GM12878 (cell line): ENCODE results near the gene PSAPL1. TPM values are rescaled to one million over a fixed set of nuclear protein-coding genes. Genes with fewer than 3 reads are reported as not detected.

Experiments
- ATF3 ChIP-seq: IDR thresholded peaks from 2 replicates; pipeline ENCODE4 v1.6.1; 2011; ENCODE audit warnings: low read depth, mild to moderate bottlenecking, low read length, moderate library complexity, borderline replicate concordance; ENCODE audit errors: extremely low read depth
- CHD4 ChIP-seq: fragments of 200-600 bp; sonication (generic); IDR thresholded peaks from 2 replicates; pipeline ENCODE4 v1.6.1; 2016; ENCODE audit warnings: mild to moderate bottlenecking
- KLF5 ChIP-seq: fragments of 450-650 bp; IDR thresholded peaks from 2 replicates; pipeline ENCODE4 v1.6.1; 2014; ENCODE audit warnings: mild to moderate bottlenecking; ENCODE audit not compliant: partially characterized antibody
- NR2F1 ChIP-seq: fragments of 450-650 bp; conservative IDR thresholded peaks from 2 replicates; pipeline ENCODE4 v1.6.1; 2017; ENCODE audit warnings: mild to moderate bottlenecking
- SREBF1 ChIP-seq: IDR thresholded peaks from 2 replicates; pipeline ENCODE4 v1.6.1; 2012; ENCODE audit warnings: mild to moderate bottlenecking, low read length
- TBL1XR1 ChIP-seq: IDR thresholded peaks from 2 replicates; pipeline ENCODE4 v1.6.1; 2012; ENCODE audit warnings: low read depth, low read length, improper control_type of control experiment
- ZSCAN29 ChIP-seq: fragments of 450-650 bp; IDR thresholded peaks from 2 replicates; pipeline ENCODE4 v1.6.1; 2017; ENCODE audit warnings: mild to moderate bottlenecking, moderate library complexity
- polyA plus RNA-seq, 11 experiments: library from polyadenylated mRNA; depleted of rRNA in 4 of 11; unstranded in 6 of 11; stranded (reverse) in 5 of 11; fragments of >200 nt; fragmentation: Nextera tagmentation in 4 of 11; fragmentation: Illumina TruSeq in 1 of 11; extraction: Ambion mirVana in 4 of 11; extraction: Trizol in 1 of 11; gene quantifications; 1 replicate in 1 of 11; 2 replicates in 10 of 11; pipeline versions ENCODE4 v1.2.1 to v1.2.3, GENCODE V29; 2011 to 2016; ENCODE audit warnings: inconsistent platforms in 2 of 11, missing spikeins in 2 of 11, low read depth in 1 of 11
- total RNA-seq, 4 experiments: library from RNA; depleted of rRNA in 3 of 4; stranded (reverse); fragments of >200 nt in 3 of 4; fragmentation: Illumina TruSeq in 1 of 4; extraction: Trizol in 1 of 4; gene quantifications; 2 replicates each; pipeline versions ENCODE4 v1.2.1 to v1.2.3, GENCODE V29; 2013 to 2021
- TF ChIP-seq, protein P1 (sequence below): fragments of 450-650 bp; formaldehyde crosslinking; IDR thresholded peaks from 2 replicates; pipeline ENCODE4 v1.5.0; 2022; ENCODE audit warnings: mild to moderate bottlenecking, missing genetic modification characterization

PSAPL1 gene
- total and polyA plus RNA-seq, 10 of the 15 experiments (the other 5 are each of a cell fraction or from before 2014, with no cell fraction given): not detected

DNA sequence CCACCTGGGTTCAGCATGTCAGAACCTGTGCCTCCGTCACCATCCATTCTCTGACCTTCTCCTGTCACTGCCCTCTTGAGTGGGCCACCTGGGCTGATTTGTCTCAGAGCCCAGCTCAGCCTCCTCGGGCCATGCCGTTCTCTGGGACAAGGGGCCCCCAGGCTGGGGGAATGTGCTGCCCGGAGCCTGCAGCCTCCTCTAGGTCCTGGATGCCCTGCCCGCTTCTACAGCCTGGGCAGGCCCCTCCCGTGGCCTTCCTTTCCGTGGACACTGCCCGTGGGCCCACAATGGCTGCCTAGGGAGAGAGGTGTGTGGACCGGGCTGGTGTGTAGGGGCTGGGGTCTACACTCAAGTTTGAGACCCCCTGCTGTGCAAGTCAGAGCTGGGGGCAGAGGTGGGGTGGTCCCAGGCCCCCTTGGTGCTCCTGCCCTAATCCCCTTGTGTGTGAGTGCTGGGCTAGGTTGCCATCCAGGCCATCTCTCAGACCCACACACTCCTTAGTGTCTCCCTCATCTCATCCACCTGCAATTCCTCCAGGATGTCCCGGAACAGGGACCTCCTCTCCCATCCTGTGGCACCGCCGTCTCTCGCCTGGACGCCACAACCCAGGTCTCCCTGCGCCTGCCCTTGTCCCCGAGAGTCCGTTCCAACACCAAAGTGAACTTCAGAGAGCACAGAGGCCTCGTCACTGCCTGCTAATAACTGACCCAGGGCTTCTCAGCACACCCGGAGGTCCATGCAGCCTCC lies 12.4 kb downstream of the PSAPL1 start (continued):
- TF ChIP-seq, protein P1, sequence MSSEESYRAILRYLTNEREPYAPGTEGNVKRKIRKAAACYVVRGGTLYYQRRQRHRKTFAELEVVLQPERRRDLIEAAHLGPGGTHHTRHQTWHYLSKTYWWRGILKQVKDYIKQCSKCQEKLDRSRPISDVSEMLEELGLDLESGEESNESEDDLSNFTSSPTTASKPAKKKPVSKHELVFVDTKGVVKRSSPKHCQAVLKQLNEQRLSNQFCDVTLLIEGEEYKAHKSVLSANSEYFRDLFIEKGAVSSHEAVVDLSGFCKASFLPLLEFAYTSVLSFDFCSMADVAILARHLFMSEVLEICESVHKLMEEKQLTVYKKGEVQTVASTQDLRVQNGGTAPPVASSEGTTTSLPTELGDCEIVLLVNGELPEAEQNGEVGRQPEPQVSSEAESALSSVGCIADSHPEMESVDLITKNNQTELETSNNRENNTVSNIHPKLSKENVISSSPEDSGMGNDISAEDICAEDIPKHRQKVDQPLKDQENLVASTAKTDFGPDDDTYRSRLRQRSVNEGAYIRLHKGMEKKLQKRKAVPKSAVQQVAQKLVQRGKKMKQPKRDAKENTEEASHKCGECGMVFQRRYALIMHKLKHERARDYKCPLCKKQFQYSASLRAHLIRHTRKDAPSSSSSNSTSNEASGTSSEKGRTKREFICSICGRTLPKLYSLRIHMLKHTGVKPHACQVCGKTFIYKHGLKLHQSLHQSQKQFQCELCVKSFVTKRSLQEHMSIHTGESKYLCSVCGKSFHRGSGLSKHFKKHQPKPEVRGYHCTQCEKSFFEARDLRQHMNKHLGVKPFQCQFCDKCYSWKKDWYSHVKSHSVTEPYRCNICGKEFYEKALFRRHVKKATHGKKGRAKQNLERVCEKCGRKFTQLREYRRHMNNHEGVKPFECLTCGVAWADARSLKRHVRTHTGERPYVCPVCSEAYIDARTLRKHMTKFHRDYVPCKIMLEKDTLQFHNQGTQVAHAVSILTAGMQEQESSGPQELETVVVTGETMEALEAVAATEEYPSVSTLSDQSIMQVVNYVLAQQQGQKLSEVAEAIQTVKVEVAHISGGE (CRISPR knock-in tag): no peak
- no peak for TF ChIP-seq CHD4
- no peak for TF ChIP-seq SREBF1
- no peak for TF ChIP-seq TBL1XR1
- no peak for TF ChIP-seq KLF5
- TF ChIP-seq ZSCAN29: no peak
- no peak for TF ChIP-seq ATF3
- TF ChIP-seq NR2F1: no peak
- TF ChIP-seq, all 136 proteins: peak for 0
